Epidermal melanocyte (primary cell): ENCODE data around the gene LRP6.
A peak's percentile ranks its signal among the peaks of the same experiment; 100 is the strongest.
"Not testable (repeated sequence)": the region's sequence is repeated elsewhere in the genome, so short reads cannot be mapped to it uniquely, and the experiment has no call there.

Source experiments
- DNase-seq: peaks from one replicate; pipeline ENCODE4 v3.0.0; 2011; ENCODE audit warnings: low spot score; ENCODE audit not compliant: insufficient read length

The LRP6 gene

DNA sequence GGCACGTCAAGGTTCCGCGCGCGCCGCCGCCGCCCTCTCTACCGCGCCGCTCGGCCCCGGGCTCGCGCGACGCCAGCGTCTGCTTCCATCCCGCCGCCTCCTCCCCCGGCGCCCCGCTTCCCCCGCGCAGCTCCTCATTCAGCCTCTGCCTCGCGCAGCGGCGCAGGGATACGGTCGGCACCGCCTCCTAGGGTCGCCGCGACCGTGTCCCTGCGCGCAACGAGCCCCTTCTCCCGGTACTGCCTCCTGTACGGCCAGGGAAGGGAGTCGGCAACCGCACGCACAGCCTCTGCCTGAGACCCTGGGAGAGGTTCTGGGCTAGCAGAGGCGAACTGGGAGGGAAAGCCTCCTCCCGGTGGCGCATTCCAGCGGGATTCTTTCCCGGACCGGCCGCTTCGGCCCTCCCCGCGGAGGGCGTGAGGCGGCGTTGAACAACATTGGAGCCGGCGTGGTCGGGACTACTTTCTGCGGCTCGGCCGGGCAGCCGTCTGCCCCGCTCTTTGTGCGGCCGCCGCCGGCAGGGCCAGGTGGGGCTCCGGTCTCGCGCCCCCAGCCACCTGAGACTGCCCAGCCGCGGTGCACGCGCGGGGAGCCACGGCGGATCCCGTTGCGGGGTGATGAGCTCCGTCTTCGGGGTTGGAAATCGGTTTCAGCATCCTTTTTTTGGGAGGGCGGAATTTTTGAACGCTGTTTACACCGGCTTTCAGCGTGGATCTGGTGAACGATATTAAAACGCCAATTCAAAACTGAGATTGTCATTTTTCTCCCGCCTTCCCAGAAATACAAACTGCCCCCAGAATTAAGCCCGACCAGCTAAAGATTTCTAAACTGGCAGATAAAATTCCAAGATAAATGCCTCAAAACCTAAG lies at the start of gene LRP6:
Gene LRP6, minus strand, starts transcription at position 172 of the 869 bp plus-strand sequence. CDS start 309 bp downstream, outside the sequence.
- DNase-seq, result peak; percentile 94

DNA sequence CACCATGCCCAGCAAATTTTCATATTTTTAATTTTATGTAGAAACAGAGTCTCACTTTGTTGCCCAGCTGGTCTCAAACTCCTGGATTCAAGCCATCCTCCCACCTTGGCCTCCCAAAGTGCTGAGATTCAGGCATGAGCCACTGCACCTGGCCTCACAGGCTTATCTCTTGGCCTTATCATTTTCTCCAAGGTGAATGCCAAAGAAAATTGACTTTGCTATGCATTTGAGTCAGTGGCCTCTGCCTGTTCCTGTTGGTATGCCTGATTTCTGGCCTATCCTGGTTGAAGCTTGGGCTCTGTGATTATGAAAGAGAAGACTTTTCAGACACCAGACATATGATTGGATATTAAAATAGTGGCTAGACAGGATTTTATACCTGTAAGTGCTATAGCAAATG lies 49.0 kb upstream of the LRP6 start:
- no peak for DNase-seq

DNA sequence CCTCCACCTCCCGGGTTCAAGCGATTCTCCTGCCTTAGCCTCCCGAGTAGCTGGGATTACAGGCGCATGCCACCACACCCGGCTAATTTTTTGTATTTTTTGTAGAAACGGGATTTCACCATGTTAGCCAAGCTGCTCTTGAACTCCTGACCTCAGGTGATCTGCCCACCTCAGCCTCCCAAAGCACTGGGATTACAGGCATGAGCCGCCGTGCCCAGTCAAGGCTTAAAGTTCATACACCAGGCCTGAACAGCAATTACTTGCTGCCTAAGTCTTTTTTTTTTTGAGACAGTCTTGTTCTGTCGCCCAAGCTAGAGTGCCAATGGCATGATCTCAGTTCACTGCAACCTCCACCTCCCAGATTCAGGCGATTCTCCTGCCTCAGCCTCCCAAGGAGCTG lies 43.9 kb upstream of the LRP6 start:
- not testable (repeated sequence) for DNase-seq

DNA sequence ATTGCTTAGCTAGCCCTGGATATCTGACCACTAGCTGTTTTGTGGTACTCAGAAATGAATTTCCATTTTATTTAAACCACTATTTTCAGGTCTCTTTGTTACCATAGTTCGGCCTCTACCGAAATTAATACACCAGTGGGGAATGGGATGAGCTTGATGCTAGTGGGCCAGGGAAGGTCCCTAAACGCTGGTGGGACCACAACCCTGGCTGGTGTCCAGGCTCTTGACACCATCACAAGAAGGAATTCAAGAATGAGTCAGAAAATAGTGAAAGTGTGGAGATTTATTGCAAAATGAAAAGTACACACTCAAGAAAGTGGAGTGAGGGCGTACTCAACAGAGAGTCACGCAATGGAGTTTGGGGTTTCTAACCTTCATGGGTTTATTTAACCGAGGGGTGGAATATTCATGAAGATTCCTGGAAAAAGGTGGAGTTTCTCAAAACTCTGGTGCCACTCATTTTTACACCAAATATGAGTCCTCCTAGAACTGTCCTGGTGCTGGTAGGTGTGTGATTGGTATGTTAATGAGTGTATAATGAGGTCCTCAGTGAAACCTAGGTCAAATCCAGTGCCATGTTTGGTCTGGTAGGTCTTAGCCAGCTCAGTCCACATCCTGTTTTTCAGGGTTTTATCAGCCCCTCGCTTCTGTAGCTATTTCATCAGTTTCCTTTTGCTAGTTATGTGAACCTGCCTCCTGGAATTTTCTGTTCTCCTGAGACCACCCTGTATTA lies 38.9 kb upstream of the LRP6 start:
- DNase-seq, result no peak

DNA sequence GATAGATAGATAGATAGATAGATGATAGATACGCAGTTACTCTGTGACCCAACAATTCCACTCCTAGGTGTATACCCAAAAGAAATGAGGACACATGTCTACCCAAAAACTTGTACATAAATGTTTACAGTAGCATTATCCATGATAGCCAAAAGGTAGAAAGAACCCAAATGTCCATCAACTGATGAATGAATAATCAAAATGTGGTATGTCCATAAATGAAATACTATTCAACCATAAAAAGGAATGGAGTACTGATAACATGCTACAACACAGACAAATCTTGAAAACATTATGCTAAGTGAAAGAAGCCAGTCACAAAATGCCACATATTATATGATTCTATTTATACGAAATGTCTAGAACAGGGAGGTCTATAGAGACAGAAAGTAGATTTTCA lies 36.1 kb upstream of the LRP6 start:
- DNase-seq, result no peak

DNA sequence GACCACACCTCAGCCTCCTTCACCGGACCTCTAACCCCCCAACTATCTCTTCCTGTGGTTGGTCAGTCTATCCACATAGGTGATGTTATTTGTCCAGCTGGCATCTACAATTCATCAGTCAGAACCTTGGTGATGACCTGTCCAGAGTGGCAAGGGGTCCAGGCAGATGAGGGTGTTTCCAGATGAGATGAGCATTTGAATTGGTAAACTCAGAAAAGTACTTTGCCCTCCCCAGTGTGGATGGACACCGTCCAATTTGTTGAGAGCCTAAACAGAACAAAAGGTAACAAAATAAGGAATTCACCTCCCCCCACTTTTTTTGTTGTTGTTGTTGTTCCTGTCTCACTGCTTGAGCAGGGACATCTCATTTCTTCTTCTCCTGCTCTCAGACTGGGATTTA lies 34.3 kb upstream of the LRP6 start:
- no peak for DNase-seq

DNA sequence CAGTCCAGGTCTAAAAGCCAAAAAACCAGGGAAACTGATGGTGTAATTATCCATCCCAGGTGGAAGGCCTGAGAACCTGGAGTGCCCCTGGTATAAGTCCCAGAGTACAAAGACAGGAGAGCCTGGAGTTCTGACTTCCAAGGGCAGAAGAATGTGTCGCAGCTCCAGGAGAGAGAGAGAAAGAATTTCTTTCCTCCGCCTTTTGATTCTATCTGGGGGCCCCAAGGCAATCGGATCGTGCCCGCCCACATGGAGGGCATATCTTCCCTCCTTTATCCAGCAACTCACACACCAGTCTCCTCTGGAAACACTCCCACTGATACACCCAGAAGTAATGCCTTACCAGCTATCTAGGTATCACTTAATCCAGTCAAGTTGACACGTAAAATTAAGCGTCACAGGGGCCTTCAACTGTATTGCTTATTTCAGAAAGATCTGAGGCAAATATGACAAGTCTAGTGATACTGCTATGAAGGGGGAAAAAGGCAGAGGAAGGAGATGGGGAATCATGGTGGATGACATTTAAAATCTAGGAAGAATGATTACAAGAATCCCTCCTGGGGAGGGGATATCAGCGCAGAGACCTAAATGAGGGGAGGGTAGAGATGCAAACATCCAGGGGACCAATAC lies 30.5 kb upstream of the LRP6 start:
- DNase-seq, result no peak

DNA sequence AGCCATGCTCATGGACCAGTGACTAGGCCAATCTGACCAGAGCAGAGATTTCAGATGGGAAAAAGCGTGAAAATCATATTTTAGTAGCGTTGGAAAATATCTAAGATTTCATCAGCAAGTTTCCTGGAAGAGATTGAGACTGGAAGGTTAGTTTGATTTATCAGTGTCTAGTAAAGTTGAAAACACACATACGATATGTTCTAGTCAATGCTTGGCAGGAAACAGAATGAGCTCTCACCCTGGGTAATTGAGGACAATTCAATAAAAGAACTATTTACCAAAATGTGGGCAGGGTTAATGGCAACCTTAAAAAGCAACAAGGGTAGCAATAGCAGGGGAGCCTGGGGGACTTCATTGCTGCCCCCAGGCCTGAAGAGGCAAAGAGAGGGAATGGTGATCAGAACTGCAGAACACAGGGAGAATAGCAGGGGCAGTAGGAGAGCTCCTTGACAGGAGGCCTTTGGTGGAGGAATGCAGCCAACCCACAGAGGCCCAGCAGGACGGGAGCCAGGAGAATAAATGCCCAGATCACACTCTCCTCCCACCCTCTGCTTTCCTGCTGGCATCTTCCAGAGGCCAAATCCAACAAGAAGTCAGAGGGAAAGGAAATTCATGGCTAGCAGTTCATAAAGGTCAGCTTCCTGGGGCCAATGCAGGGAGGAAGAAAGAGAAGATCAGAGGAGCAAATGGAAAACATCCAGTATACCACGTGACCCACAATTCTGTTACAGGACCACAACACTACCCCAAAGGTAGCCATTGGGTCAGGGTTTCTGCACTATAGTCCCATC lies 27.6 kb upstream of the LRP6 start:
- DNase-seq, result no peak

DNA sequence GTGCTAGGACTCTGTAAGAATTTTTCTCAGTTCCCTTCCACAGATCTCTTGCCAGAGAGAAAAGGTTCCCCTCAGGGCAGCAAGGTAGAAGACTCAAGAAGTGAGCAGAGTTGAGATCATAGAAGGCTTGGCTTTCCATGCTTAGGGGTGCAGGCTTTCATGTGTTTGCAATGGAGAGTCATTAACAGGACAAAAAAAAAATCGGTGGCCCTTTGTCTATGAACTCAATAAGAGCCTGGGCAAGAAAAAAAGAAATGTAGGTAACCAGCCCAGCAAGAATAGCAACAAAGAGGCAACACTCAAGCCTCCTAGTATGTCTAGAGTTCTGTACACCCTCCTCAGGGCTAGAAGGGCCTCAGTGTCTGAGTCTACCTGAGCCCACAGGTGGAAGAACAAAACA lies 23.4 kb upstream of the LRP6 start:
- DNase-seq, result no peak

DNA sequence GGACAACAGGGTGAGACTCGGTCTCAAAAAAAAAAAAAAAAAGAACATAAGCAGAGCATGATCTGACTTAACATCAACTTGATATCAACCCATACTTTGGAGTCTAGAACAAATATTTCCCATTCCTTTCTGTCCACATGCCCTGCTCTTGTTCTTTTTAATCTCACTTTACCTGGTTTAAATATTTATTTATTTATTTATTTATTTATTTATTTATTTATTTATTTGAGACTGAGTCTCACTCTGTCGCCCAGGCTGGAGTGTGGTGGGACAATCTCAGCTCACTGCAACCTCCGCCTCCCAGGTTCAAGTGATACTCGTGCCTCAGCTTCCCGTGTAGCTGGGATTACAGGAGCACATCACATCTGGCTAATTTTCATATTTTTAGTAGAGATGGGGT lies 19.6 kb upstream of the LRP6 start:
- no peak for DNase-seq

DNA sequence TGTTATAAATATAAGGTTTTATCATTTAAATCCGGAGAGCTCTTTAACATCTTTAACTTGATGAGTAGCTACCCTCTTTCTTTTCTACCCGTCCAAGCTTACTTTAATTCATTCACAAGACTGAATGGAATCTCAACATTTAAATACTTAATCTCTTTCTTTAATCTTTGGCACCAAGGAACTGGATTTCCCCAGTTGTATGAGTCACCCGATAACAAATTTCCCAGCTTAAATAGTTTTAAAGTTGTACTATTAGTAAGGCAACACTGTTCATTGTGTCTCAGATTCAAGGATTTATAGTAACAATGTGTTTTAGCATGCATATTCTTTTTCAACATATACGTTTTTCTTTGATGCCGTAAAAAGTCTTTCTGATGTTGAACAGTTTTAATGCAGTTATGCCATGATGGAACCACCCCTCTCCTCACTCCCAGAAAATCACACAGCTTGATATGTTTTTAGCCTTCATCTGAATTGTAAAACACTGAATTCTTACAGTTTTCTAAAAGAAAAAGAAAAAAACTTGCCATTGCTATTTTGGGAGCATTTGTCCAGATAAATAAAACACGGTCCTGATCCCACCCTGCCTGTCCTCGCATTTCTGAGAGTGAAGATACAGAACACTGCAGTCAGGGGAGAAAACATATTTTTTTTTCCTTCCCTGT lies 16.0 kb upstream of the LRP6 start:
- DNase-seq, result no peak

DNA sequence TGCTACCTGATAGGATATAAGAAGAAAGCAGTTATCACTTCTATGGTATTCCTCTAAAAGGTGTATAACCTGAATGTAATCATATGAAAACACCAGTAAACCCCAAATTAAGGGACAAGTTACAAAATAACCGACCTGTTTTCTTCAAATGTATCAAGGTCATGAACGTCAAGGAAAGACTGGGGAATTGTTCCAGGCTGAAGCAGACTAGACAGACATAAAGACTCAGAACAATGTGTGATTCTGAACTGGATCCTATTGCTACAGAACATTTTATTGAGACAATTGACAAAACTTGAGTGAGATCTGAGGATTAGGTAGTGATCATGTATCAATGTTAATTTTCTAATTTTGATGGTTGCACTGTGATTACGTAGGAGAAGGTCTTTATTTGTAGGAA lies 15.4 kb upstream of the LRP6 start:
- no peak for DNase-seq

DNA sequence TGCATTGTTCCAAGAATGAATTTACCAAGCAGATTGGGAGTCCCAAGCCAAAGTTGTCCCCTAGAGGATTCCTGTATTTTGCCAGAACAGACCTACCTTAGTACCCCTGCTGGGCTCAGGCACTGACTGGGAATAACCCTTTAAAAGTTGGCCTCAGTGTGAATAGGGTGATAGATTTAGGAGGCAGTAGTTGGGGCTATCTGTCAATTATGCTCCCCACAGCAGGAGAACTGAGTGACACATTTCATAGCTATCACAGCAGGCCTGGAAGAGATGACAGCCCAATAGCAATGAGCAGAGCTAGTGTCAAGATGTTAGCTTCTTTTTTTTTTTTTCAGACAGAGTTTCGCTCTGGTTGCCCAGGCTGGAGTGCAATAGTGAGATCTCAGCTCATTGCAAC lies 14.3 kb upstream of the LRP6 start:
- DNase-seq, result no peak

DNA sequence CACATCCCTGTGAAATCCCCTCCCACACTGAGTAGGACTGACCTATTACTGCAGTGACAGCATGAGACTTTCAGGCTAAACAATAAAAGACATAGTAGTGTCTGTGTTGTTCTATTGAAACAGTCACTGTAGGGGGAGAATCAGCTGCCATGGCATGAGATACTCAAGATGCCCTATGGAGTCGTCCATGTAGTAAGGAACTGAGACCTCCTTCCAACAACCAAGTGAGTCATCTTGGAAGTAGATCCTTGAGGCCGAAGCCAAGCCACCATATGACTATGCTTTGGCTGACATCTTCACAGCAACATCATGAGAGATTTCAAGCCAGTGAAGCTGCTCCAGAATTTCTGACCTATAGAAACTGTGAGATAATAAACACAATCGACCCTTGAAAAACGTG lies 12.1 kb upstream of the LRP6 start:
- no peak for DNase-seq

DNA sequence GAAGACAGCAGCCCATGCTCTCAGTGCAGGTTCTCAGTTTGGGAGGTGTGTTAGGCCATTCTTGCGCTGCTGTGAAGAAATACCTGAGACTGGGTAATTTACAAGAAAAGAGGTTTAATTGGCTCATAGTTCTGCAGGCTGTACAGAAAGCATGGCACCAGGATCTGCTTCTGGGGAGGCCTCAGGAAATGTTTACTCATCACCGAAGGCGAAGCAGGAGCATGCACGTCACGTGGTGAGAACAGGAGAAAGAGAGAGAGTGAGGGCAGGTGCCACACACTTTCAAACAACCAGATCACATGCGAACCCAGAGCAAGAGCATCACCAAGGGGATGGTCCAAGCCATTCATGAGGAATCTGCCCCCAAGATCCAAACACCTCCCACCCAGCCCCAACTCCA lies 9.0 kb upstream of the LRP6 start:
- DNase-seq, result no peak

DNA sequence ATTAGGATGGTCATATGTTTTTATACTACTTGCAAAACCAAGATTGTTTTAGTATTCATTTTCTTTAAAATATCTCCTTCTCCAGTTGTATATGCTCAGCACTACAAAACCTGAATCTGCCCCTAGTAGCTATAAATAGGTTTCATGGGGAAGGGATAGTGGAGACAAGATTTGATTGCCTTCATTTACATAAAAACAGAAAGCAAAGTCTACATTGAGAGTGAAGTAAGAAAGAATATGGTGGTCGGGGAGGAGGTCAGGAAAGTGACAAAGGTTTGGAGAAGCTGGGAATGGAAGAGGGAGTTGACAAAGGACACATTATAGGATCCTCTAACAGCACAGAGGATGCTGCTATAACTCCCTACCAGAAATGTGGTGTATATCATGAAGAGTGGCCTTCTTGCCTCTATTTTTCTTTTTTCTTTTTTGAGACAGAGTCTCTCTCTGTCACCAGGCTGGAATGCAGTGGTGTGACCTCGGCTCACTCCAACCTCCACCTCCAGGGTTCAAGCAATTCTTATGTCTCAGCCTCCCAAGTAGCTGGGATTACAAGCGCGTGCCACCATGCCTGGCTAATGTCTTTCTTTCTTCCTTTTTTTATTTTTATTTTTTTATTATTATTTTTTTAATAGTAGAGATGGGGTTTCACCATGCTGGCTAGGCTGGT lies 6.6 kb upstream of the LRP6 start:
- DNase-seq, result no peak

DNA sequence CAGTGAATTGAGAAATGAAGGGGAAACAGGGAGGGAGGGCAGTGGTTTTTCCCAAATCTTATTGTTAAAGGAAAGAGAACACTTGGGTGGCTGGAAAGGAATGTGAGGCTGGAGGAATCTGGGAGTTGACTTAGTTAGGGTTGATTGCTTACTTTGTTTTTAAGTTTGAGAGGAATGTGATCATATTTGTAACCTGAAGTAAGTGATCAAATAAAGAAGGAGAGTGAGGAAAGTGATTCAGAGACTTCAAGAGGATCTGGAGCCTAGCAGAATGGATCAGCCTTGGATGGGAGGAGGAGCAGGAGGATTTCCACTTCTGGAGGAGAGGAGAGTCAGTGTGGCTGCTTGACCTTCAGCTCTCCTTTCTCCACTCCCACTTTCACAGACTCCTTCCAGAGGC lies 6.0 kb upstream of the LRP6 start:
- DNase-seq, result no peak

DNA sequence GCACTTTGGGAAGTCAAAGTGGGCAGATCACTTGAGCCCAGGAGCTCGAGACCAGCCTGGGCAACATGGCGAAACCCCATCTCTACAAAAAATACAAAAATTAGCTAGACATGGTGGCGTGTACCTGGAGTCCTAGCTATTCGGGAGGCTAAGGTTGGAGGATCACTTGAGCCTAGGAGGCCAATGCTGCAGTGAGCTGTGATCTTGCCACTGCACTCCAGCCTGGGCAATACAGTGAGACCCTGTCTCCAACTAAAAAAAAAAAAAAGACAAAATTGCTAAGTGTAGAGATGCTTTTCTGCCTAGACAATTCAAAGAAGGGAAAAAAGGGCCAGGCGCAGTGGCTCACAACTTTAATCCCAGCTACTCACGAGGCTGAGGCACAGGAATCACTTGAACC lies 3.4 kb upstream of the LRP6 start:
- DNase-seq, result no peak

DNA sequence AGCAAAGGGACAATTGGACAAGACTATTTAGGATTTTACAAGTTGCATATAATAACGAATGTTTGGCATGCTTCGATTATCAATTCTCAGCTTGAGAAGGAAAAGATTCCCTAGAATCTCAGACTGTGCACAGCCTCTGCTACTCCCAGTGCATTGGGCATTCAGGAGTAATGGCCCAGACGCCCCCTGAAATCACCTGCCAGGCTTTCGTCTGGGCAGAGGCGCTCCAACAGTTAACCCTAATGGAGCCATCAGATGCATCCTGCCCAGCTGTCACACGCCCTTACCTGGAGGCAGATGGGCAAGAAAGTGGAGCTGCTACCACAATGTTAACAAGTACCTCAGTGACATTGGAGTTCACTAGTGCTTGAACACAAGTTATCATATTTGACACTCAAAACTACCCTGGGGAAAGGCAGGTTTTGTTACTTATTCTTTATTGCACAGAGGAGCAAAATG lies 927 bp upstream of the LRP6 start:
- no peak for DNase-seq

DNA sequence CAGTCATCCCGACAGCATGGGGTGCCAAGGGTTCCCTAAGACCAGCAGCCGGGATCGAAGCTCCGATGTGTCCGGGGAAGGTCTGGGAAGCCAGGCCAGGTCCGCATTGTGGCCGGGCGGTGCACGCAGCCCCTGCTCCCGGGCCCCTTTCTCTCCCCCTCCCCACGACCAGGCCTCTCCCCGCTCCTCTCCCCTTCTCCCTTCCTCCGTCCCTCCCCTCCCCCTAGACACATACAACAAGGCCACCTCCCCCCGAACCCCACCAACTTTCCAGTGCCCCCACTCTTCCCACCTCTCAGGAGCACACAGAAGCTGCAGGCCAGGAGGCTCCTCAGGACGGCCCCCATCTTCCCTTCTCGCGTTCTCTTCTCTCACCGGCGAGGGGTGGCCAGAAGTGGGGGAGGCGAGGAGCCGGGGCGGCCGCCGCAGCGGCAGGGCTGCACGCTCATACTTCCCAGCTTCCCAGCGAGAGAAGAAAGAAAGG lies 413 bp downstream of the LRP6 start:
- DNase-seq, result no peak
